Epidermal melanocyte (primary cell): ENCODE results near the gene CAVIN2.

Source experiments
- DNase-seq: peaks from one replicate; pipeline ENCODE4 v3.0.0; 2011; ENCODE audit warnings: low spot score; ENCODE audit not compliant: insufficient read length

The CAVIN2 gene

GRCh38 chr2:191839918-191840804 lies 6.7 kb downstream of the CAVIN2 start:
- DNase-seq: no peak

DNA sequence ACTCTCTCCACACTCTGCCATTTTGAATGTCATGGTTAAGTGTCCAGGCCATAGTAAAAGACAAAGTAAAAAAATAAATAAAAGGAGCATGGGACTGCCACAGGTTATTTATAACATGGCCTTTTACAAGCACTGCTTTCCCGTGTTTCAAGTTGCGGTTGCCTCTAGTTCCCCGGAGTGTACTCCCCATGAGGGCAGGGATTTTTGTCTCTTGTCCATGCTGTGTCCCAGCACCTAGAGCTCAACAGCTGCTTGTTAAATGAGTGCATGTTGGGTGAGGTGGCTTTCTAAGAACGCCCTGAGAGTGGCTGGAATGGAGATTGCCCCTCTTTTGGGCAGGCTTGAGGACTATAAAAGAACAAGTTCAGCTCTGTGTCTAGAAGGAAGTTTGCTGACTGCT lies 8.4 kb downstream of the CAVIN2 start:
- no peak for DNase-seq

DNA sequence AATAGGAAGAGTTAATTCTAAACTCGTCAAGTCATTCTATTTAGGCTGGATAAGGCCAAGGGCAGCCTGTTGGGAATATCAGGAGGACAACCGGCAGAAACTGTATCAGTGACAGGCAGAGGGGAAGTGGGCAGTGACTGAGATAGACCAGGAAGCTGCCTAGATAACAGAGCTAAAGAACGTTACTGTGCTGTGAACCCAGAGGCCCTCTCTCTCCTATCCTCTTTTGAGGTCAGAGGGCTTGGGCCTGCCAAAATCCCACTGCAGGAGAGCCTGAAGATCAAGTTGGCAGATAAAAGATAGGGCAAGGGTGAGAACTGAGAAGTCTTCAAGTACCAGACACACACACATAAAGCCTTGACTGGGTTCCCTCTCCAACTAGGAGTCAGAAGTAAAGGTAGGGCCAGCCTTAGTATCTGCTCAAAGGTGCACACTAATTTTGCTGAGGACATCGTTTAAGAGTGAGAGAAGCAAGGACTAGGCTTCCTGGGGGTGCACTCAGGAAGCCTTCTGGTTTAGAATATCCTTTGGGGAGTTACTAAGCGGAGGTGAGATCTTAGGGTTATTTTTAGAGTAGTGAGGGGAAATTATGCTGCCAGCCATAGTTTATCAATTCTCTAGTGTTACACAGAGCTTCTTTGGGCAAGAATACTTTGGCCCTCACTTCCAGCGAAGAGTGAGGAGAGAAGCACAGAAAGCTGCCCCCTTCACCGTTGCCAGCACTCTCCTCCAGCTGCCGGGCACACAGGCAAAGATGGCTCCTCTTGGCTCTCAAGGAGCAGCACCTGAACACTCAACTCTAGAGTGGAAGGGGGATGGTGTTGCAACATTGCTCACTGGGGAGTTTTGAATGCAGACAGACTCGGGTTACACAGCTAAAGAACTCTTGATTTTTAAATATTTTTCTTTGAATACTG lies 9.8 kb downstream of the CAVIN2 start:
- no peak for DNase-seq

DNA sequence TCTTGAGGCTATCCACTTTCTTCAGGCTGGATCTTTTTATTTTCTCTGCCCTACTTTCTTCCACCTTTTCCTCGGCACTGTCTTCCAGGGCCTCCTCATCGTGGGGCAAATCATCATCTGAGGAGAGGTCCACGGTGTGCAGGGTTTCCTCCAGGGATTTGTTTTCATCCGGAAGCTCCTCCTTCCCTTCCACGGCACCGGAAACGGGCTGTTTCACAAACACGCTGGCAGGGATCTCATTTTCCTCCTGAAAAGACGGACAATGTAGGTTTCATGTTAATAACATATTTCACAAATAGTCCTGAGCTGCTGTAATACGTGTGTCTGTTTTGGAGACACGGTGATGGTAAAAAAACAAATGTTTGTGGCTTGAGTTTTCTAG lies 10.4 kb downstream of the CAVIN2 start:
- DNase-seq: no peak

- no peak for DNase-seq
These were observed 11.1 kb downstream of the CAVIN2 start for GRCh38 chr2:191835539-191836350.

GRCh38 chr2:191835100-191835499 lies 11.8 kb downstream of the CAVIN2 start:
- DNase-seq: no peak

DNA sequence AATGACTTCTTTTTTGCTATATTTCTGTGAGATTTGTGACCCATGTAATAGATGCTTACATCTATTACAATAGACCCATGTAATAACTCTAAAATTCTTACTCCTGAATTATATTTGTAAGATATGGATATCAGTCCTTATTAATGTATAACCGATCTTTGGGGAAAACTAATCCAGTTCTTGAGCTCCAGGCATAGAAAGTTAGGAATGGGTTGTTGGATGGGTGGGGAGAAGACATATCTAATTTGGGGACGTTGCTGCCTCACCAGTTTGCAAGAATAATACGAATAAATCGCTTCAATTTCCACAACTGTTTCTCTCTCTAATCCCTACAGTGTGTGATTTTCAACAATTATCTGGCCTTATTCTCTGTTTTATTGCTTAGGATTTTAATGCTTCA lies 13.5 kb downstream of the CAVIN2 start:
- DNase-seq: no peak

DNA sequence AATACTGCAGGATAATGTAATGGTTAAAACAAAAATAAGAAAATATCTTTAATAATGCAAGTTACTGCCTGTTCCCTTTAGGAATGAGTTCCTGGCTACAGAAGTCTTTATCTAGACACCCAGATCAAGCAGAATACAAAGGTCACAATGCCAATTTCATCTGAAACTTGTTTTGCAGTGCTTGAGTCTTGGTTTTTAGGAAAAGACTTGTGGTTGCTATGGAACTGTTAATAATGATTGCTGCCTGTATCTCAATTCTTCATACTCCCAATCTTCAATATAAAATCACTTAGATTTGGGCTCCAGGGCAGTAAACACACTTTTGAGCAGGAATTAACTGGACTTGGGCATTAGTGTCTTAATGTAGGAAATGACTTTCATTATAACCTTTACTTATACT lies 14.2 kb downstream of the CAVIN2 start:
- no peak for DNase-seq

DNA sequence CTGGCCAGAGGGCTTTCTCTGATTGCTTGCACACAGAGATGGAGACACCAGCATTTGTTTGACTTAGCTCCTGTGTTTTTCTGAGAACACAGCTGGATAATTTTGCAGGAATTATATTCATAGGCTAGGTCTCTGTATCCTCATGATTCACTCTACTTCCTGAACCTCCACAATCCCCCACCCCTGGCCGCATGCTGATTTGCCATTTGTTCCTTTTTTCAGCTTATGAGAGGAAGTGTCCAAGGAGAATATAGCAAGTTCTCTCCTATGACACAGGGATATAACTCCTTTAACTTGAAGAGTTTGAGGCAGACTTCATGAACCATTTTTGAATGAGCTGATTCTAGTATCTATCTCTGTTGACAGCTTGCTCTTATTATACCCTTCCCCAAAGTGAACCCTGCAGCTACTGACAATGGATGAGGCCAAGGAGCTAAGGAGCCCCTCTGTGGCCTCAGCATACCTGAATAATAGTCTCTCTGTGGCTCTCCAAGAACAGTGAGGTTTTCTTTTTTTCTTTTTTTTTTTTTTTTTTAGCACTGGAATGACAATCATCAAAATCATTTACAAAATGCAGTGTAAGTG lies 15.4 kb downstream of the CAVIN2 start:
- DNase-seq: no peak

GRCh38 chr2:191824398-191824797 lies 22.5 kb downstream of the CAVIN2 start:
- DNase-seq: no peak

- DNase-seq: no peak
These were observed 25.8 kb downstream of the CAVIN2 start for GRCh38 chr2:191821078-191821477.

- DNase-seq: no peak
These were observed 28.1 kb downstream of the CAVIN2 start for GRCh38 chr2:191818725-191819350.

DNA sequence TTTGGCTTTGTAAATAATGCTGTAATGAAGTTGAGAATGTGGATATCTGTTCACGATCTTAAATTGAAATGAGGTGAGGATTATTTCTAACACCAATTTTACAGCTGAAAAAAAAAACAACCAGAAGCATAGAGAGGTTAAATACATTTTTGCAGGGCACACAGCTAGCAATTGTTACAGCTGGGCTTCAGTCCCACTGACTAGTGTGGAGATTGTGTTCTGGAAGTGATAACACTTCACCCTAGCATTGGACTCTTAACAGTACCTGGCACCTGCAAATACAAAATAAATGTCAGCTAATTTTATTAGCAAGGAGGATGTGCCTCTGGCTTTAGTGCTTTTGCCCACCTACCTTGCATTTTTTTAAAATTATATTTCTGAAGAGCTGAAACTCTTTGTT lies 28.8 kb downstream of the CAVIN2 start:
- no peak for DNase-seq

DNA sequence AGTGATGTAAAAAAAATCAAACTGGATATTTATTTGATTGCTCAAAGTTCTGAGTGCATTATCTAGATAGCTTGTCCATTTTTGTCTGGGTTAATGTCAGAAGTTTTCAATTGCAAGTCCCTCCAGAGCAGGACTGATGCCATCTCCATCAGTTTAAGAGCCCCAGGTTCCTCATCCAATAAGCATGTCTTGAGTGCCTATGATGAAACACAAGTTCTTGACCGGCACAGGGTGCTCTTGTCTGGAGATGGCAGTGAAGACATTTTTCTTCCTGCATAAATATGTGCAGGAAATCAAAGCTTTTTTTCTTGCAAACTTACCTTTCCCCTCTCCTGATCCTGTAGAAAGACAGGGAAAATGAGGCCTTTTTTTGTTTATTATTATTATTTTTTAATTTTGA lies 31.9 kb downstream of the CAVIN2 start:
- no peak for DNase-seq

GRCh38 chr2:191813943-191814342 lies 32.9 kb downstream of the CAVIN2 start:
- no peak for DNase-seq

GRCh38 chr2:191811807-191812602 lies 34.9 kb downstream of the CAVIN2 start:
- DNase-seq: peak; percentile 58

DNA sequence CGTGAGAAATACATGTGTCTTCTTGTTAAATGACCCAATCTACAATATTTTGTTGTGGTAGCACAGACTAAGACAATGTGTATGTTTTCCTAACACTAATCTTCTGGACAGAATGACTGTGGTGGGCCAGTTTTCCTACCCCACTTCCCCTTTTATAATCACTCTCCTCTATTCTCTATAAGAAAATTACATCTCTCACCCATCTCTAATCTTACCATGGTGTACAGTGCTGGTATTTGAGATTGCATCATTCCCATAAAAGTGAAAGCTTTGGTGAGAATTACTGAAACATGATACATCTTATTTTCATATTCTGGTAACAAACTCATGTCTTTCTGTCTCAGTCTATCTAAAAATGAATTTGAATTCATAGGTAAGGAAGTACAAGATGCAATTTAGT lies 40.5 kb downstream of the CAVIN2 start:
- no peak for DNase-seq

- DNase-seq: no peak
These were observed 42.1 kb downstream of the CAVIN2 start for GRCh38 chr2:191804766-191805165.

DNA sequence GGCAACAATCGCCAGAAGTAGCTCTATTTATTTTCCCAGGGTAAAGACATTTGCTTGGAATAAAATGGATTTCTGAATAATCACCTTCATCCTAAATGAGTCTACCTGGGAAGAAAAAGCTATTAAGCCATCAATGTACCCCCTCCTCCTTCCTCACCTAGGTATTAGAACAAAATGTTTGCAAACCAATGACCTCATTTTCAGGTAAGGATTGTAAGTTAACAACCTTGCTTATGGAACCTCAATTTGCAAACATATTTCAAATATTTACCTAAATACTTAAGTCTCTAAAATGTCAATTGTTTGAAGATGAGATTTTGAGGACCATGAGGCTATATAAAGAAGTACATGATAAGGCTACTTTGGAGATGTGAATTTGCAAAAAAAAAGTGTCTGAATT lies 43.9 kb downstream of the CAVIN2 start:
- no peak for DNase-seq

- no peak for DNase-seq
These were observed 44.7 kb downstream of the CAVIN2 start for GRCh38 chr2:191802180-191802579.
